Measurements from ENCODE around the gene SYNPO2. TPM values are rescaled to one million over a fixed set of nuclear protein-coding genes. Genes with fewer than 3 reads are reported as not detected.

Gene SYNPO2
- total RNA-seq, 5 donors from 2014 or later (not counting 1 experiment from before 2014, with no cell fraction given), result 0.21 to 1.6 (median 1.2) TPM

- CTCF ChIA-PET, result no interaction called here
- no peaks in the 10 kb centered on the region for H3K9me3 ChIP-seq
- Mint-ChIP-seq H3K4me3 (no peak overlapping the region), H3K27ac (no peak overlapping the region), H3K36me3 (no peaks in the 10 kb centered on the region), H3K4me1 (peaks cover 0 to 8% (median 5%) of the 10 kb centered on the region in 3 donors), H3K27me3 (peaks cover 0 to 17% of the 10 kb centered on the region in 2 donors), H3K9me3 (no peaks in the 10 kb centered on the region)
- POLR2A ChIA-PET, result no interaction called here
- no CpG with 5 or more reads among the region's 1 CpG for WGBS (ENCODE audit: insufficient coverage)
- no peaks in the 10 kb centered on the region for H3K36me3 ChIP-seq (ENCODE audit: control insufficient read depth in 2 of 2, extremely low read depth in 1 of 2, insufficient read depth in 1 of 2, low read length in 1 of 2)
- no peak overlapping the region for H3K4me3 ChIP-seq (ENCODE audit: control insufficient read depth in 1 of 2, extremely low read depth in 1 of 2, low read length in 1 of 2)
- DNase-seq, result no peak
- no peaks in the 10 kb centered on the region for H3K4me1 ChIP-seq (ENCODE audit: control insufficient read depth in 1 of 2, extremely low read depth in 1 of 2, insufficient read depth in 2 of 2, low read length in 2 of 2)
- peaks cover 0 to 3% of the 10 kb centered on the region in 2 experiments for H3K27me3 ChIP-seq (replicated peaks in 1 of 2; ENCODE audit: control insufficient read depth in 2 of 2, extremely low read depth in 1 of 2, insufficient read depth in 2 of 2, low read length in 1 of 2)
- ATAC-seq (replicated peaks in 1 of 4), result no peak
- H3K27ac ChIP-seq (ENCODE audit: low read length), result no peak overlapping the region
Observed at GRCh38 chr4:119098306-119098705, 209.7 kb downstream of the SYNPO2 start.

GRCh38 chr4:119099227-119099810 is 210.7 kb downstream of the SYNPO2 start:
- WGBS (ENCODE audit: insufficient coverage), result no CpG with 5 or more reads among the region's 1 CpG
- Mint-ChIP-seq H3K9me3 (no peaks in the 10 kb centered on the region), H3K4me1 (peaks cover 0 to 8% (median 5%) of the 10 kb centered on the region in 3 donors), H3K27me3 (peaks cover 0 to 17% of the 10 kb centered on the region in 2 donors), H3K27ac (no peak overlapping the region), H3K4me3 (no peak overlapping the region), H3K36me3 (no peaks in the 10 kb centered on the region)
- CTCF ChIA-PET, result no interaction called here
- ATAC-seq (replicated peaks in 1 of 4) (no peak), DNase-seq (no peak)
- H3K27ac ChIP-seq (ENCODE audit: low read length), result no peak overlapping the region
- H3K4me1 ChIP-seq (ENCODE audit: control insufficient read depth in 1 of 2, extremely low read depth in 1 of 2, insufficient read depth in 2 of 2, low read length in 2 of 2), result no peaks in the 10 kb centered on the region
- no peaks in the 10 kb centered on the region for H3K36me3 ChIP-seq (ENCODE audit: control insufficient read depth in 2 of 2, extremely low read depth in 1 of 2, insufficient read depth in 1 of 2, low read length in 1 of 2)
- POLR2A ChIA-PET, result no interaction called here
- H3K4me3 ChIP-seq (ENCODE audit: control insufficient read depth in 1 of 2, extremely low read depth in 1 of 2, low read length in 1 of 2), result no peak overlapping the region
- no peaks in the 10 kb centered on the region for H3K9me3 ChIP-seq
- no peaks in the 10 kb centered on the region for H3K27me3 ChIP-seq (replicated peaks in 1 of 2; ENCODE audit: control insufficient read depth in 2 of 2, extremely low read depth in 1 of 2, insufficient read depth in 2 of 2, low read length in 1 of 2)

GRCh38 chr4:119100655-119101054 is 212.0 kb downstream of the SYNPO2 start:
- ChIA-PET POLR2A (no interaction called here), CTCF (no interaction called here)
- WGBS (ENCODE audit: insufficient coverage), result no CpG with 5 or more reads among the region's 1 CpG
- no peak overlapping the region for H3K27ac ChIP-seq (ENCODE audit: low read length)
- peaks cover 0 to 8% of the 10 kb centered on the region in 2 donors for H3K27me3 Mint-ChIP-seq
- no peak overlapping the region for H3K4me3 Mint-ChIP-seq
- no peaks in the 10 kb centered on the region for H3K9me3 ChIP-seq
- no peaks in the 10 kb centered on the region for H3K36me3 ChIP-seq (ENCODE audit: control insufficient read depth in 2 of 2, extremely low read depth in 1 of 2, insufficient read depth in 1 of 2, low read length in 1 of 2)
- no peaks in the 10 kb centered on the region for H3K36me3 Mint-ChIP-seq
- H3K4me1 Mint-ChIP-seq, result peaks cover 0 to 14% (median 8%) of the 10 kb centered on the region in 3 donors
- no peak overlapping the region for H3K4me3 ChIP-seq (ENCODE audit: control insufficient read depth in 1 of 2, extremely low read depth in 1 of 2, low read length in 1 of 2)
- ATAC-seq (replicated peaks in 1 of 4), result no peak
- H3K4me1 ChIP-seq (ENCODE audit: control insufficient read depth in 1 of 2, extremely low read depth in 1 of 2, insufficient read depth in 2 of 2, low read length in 2 of 2), result no peaks in the 10 kb centered on the region
- no peak for DNase-seq
- H3K27me3 ChIP-seq (replicated peaks in 1 of 2; ENCODE audit: control insufficient read depth in 2 of 2, extremely low read depth in 1 of 2, insufficient read depth in 2 of 2, low read length in 1 of 2), result no peaks in the 10 kb centered on the region
- H3K27ac Mint-ChIP-seq, result no peak overlapping the region
- no peaks in the 10 kb centered on the region for H3K9me3 Mint-ChIP-seq

GRCh38 chr4:119103263-119103662 is 214.6 kb downstream of the SYNPO2 start:
- no peak for DNase-seq
- WGBS (ENCODE audit: insufficient coverage), result 80% methylated on average over 1 of the region's 2 CpGs

GRCh38 chr4:119104644-119105273 is 216.1 kb downstream of the SYNPO2 start:
- Histone ChIP-seq H3K4me1 (ENCODE audit: control insufficient read depth in 1 of 2, extremely low read depth in 1 of 2, insufficient read depth in 2 of 2, low read length in 2 of 2) (no peaks in the 10 kb centered on the region), H3K4me3 (ENCODE audit: control insufficient read depth in 1 of 2, extremely low read depth in 1 of 2, low read length in 1 of 2) (no peak overlapping the region), H3K27me3 (replicated peaks in 1 of 2; ENCODE audit: control insufficient read depth in 2 of 2, extremely low read depth in 1 of 2, insufficient read depth in 2 of 2, low read length in 1 of 2) (no peaks in the 10 kb centered on the region), H3K9me3 (no peaks in the 10 kb centered on the region), H3K27ac (ENCODE audit: low read length) (no peak overlapping the region), H3K36me3 (ENCODE audit: control insufficient read depth in 2 of 2, extremely low read depth in 1 of 2, insufficient read depth in 1 of 2, low read length in 1 of 2) (no peaks in the 10 kb centered on the region)
- H3K36me3 Mint-ChIP-seq, result no peaks in the 10 kb centered on the region
- ChIA-PET CTCF (no interaction called here), POLR2A (no interaction called here)
- no peaks in the 10 kb centered on the region for H3K9me3 Mint-ChIP-seq
- DNase-seq, result no peak
- no peak overlapping the region for H3K27ac Mint-ChIP-seq
- H3K4me1 Mint-ChIP-seq, result peaks cover 0 to 17% (median 6%) of the 10 kb centered on the region in 3 donors
- H3K4me3 Mint-ChIP-seq, result no peak overlapping the region
- no CpG with 5 or more reads among the region's 4 CpGs for WGBS (ENCODE audit: insufficient coverage)
- ATAC-seq (replicated peaks in 1 of 4), result no peak
- peaks cover 0 to 6% of the 10 kb centered on the region in 2 donors for H3K27me3 Mint-ChIP-seq

More at GRCh38 chr4:119103263-119103662, 214.6 kb downstream of the SYNPO2 start:
- ATAC-seq (replicated peaks in 1 of 4), result no peak
- H3K36me3 ChIP-seq (ENCODE audit: control insufficient read depth in 2 of 2, extremely low read depth in 1 of 2, insufficient read depth in 1 of 2, low read length in 1 of 2), result no peaks in the 10 kb centered on the region
- H3K4me3 Mint-ChIP-seq, result no peak overlapping the region
- no peak overlapping the region for H3K4me3 ChIP-seq (ENCODE audit: control insufficient read depth in 1 of 2, extremely low read depth in 1 of 2, low read length in 1 of 2)
- no peaks in the 10 kb centered on the region for H3K9me3 Mint-ChIP-seq
- H3K4me1 ChIP-seq (ENCODE audit: control insufficient read depth in 1 of 2, extremely low read depth in 1 of 2, insufficient read depth in 2 of 2, low read length in 2 of 2), result no peaks in the 10 kb centered on the region
- no peaks in the 10 kb centered on the region for H3K36me3 Mint-ChIP-seq
- no peaks in the 10 kb centered on the region for H3K27me3 ChIP-seq (replicated peaks in 1 of 2; ENCODE audit: control insufficient read depth in 2 of 2, extremely low read depth in 1 of 2, insufficient read depth in 2 of 2, low read length in 1 of 2)
- H3K27ac Mint-ChIP-seq, result no peak overlapping the region
- peaks cover 0 to 6% of the 10 kb centered on the region in 2 donors for H3K27me3 Mint-ChIP-seq
- H3K27ac ChIP-seq (ENCODE audit: low read length), result no peak overlapping the region
- POLR2A ChIA-PET, result no interaction called here
- peaks cover 0 to 17% (median 6%) of the 10 kb centered on the region in 3 donors for H3K4me1 Mint-ChIP-seq
- no peaks in the 10 kb centered on the region for H3K9me3 ChIP-seq
- CTCF ChIA-PET, result interaction anchor here in 1 of 2 donors (0.6 to 1.1 kb wide), 4 partner anchors 61 to 184 kb away, joined by 3 to 5 read pairs (median 3); no protein-coding TSS in a partner anchor

GRCh38 chr4:119105605-119106004 is 217.0 kb downstream of the SYNPO2 start:
- no peak overlapping the region for H3K27ac ChIP-seq (ENCODE audit: low read length)
- H3K36me3 ChIP-seq (ENCODE audit: control insufficient read depth in 2 of 2, extremely low read depth in 1 of 2, insufficient read depth in 1 of 2, low read length in 1 of 2), result no peaks in the 10 kb centered on the region
- ChIA-PET CTCF (no interaction called here), POLR2A (no interaction called here)
- Mint-ChIP-seq H3K4me1 (peaks cover 0 to 17% (median 6%) of the 10 kb centered on the region in 3 donors), H3K4me3 (no peak overlapping the region), H3K27ac (no peak overlapping the region), H3K9me3 (no peaks in the 10 kb centered on the region), H3K36me3 (no peaks in the 10 kb centered on the region), H3K27me3 (peaks cover 0 to 5% of the 10 kb centered on the region in 2 donors)
- H3K9me3 ChIP-seq, result no peaks in the 10 kb centered on the region
- H3K4me3 ChIP-seq (ENCODE audit: control insufficient read depth in 1 of 2, extremely low read depth in 1 of 2, low read length in 1 of 2), result no peak overlapping the region
- no peaks in the 10 kb centered on the region for H3K27me3 ChIP-seq (replicated peaks in 1 of 2; ENCODE audit: control insufficient read depth in 2 of 2, extremely low read depth in 1 of 2, insufficient read depth in 2 of 2, low read length in 1 of 2)
- WGBS (ENCODE audit: insufficient coverage), result no CpG with 5 or more reads among the region's 1 CpG
- ATAC-seq (replicated peaks in 1 of 4) (no peak), DNase-seq (no peak)
- H3K4me1 ChIP-seq (ENCODE audit: control insufficient read depth in 1 of 2, extremely low read depth in 1 of 2, insufficient read depth in 2 of 2, low read length in 2 of 2), result no peaks in the 10 kb centered on the region

All from T-cell (primary cell).